NB4 (cell line): ENCODE results near the gene CCR5AS.

Experiments
- POLR2A ChIP-seq: IDR thresholded peaks from 2 replicates; pipeline ENCODE4 v1.6.1; 2011; ENCODE audit warnings: mild to moderate bottlenecking; ENCODE audit not compliant: insufficient read length; ENCODE audit errors: extremely low read depth
- TF ChIP-seq, protein P1 (sequence below): IDR thresholded peaks from one replicate; pipeline ENCODE4 v1.5.1; 2012; ENCODE audit warnings: low read depth, low read length
- TF ChIP-seq, protein P2 (sequence below): IDR thresholded peaks from 2 replicates; pipeline ENCODE4 v1.6.1; 2011; ENCODE audit warnings: low read depth, low read length

- TF ChIP-seq, protein P1, sequence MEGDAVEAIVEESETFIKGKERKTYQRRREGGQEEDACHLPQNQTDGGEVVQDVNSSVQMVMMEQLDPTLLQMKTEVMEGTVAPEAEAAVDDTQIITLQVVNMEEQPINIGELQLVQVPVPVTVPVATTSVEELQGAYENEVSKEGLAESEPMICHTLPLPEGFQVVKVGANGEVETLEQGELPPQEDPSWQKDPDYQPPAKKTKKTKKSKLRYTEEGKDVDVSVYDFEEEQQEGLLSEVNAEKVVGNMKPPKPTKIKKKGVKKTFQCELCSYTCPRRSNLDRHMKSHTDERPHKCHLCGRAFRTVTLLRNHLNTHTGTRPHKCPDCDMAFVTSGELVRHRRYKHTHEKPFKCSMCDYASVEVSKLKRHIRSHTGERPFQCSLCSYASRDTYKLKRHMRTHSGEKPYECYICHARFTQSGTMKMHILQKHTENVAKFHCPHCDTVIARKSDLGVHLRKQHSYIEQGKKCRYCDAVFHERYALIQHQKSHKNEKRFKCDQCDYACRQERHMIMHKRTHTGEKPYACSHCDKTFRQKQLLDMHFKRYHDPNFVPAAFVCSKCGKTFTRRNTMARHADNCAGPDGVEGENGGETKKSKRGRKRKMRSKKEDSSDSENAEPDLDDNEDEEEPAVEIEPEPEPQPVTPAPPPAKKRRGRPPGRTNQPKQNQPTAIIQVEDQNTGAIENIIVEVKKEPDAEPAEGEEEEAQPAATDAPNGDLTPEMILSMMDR, result no peak
- no peak for TF ChIP-seq POLR2A
- TF ChIP-seq, protein P2, sequence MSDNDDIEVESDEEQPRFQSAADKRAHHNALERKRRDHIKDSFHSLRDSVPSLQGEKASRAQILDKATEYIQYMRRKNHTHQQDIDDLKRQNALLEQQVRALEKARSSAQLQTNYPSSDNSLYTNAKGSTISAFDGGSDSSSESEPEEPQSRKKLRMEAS, result no peak
These were observed 39.1 kb downstream of the CCR5AS start for GRCh38 chr3:46367811-46368210.
